ENCODE data around the gene KLHL11. TPM values are rescaled to one million over a fixed set of nuclear protein-coding genes. Genes with fewer than 3 reads are reported as not detected.

Gene KLHL11
- total RNA-seq, 1 donor from 2014 or later, result 17.4 TPM

DNA sequence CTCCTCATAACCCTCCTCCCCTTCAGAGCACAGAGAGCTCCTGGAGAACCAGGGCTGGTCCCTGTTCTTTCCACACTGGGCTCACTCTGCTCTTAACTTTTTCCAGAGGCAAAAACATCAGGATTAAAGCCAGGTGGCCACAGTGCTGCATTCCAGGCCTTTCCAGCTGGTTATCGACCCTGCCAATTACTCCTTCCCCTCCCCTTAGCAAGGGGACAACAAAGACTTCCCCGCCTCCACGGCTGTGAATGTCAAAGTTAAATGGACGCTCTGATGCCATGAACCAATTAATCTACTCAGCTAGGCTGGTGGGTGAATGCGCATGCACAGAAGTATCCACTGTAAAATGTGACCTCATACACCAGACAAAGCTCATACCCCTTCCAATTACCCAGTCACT, 30.4 kb upstream of the KLHL11 start:
- Mint-ChIP-seq H3K27ac (ENCODE audit: unreplicated experiment) (peak overlapping the region; percentile 43), H3K27me3 (ENCODE audit: unreplicated experiment) (peaks cover 9% of the 10 kb centered on the region), H3K4me1 (ENCODE audit: low read depth, unreplicated experiment) (peaks cover 3% of the 10 kb centered on the region), H3K36me3 (ENCODE audit: unreplicated experiment) (no peaks in the 10 kb centered on the region), H3K4me3 (ENCODE audit: unreplicated experiment) (no peak overlapping the region), H3K9me3 (ENCODE audit: unreplicated experiment) (peaks cover 7% of the 10 kb centered on the region)
- no peak for DNase-seq
- TF ChIP-seq, protein P1, sequence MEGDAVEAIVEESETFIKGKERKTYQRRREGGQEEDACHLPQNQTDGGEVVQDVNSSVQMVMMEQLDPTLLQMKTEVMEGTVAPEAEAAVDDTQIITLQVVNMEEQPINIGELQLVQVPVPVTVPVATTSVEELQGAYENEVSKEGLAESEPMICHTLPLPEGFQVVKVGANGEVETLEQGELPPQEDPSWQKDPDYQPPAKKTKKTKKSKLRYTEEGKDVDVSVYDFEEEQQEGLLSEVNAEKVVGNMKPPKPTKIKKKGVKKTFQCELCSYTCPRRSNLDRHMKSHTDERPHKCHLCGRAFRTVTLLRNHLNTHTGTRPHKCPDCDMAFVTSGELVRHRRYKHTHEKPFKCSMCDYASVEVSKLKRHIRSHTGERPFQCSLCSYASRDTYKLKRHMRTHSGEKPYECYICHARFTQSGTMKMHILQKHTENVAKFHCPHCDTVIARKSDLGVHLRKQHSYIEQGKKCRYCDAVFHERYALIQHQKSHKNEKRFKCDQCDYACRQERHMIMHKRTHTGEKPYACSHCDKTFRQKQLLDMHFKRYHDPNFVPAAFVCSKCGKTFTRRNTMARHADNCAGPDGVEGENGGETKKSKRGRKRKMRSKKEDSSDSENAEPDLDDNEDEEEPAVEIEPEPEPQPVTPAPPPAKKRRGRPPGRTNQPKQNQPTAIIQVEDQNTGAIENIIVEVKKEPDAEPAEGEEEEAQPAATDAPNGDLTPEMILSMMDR (IDR thresholded peaks at IDR 0.05; ENCODE audit: partially characterized antibody, unreplicated experiment), result no peak

DNA sequence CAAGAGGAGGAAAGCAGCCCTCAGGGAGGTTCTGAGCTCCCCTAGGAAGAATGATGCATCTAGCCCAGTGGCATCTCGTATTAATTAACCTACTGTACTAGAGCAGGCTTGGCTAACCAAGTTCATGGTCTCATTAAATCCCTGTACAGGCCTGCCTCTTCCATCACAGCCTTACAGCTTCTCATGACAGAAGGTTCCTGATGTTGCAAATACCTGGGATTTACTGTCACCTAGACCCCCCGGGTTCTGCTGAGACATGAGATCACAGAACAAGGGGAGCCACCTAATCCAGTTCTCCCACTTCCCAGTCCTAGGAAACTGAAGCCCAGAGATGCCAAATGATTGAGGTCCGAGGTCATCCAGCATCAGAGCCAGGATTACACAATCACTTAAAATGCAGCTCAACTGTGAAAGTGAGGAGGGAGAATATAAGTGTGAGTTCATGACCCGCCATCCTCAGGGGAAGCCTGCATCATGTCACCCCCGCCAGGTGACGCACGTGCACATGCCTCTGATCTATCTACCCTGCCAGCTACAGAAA, 29.6 kb upstream of the KLHL11 start:
- H3K36me3 Mint-ChIP-seq (ENCODE audit: unreplicated experiment), result no peaks in the 10 kb centered on the region
- H3K4me1 Mint-ChIP-seq (ENCODE audit: low read depth, unreplicated experiment), result peaks cover 3% of the 10 kb centered on the region
- TF ChIP-seq, protein P1 (IDR thresholded peaks at IDR 0.05; ENCODE audit: partially characterized antibody, unreplicated experiment), result no peak
- H3K9me3 Mint-ChIP-seq (ENCODE audit: unreplicated experiment), result peaks cover 7% of the 10 kb centered on the region
- H3K27ac Mint-ChIP-seq (ENCODE audit: unreplicated experiment), result no peak overlapping the region
- H3K4me3 Mint-ChIP-seq (ENCODE audit: unreplicated experiment), result no peak overlapping the region
- H3K27me3 Mint-ChIP-seq (ENCODE audit: unreplicated experiment), result peaks cover 9% of the 10 kb centered on the region
- no peak for DNase-seq

DNA sequence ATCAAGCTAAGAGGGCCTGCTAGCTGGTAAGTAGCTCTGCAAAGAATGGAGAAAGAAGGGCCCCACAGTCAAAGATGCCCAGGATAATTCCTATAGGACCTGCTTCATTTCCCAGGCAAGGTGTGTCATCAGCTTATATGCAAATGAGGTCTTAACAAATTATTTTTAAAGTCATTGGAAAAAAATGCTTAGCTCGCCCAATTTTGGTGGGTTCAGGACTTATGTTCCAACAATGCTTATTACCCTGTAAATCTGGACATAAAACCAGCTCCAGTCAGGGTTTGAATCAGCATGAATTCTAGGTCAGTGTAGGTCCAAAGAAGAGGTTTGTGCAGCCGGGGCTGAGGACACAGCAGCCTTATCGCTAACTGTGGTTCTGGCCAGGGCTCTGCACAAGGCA, 28.2 kb upstream of the KLHL11 start:
- Mint-ChIP-seq H3K4me3 (ENCODE audit: unreplicated experiment) (no peak overlapping the region), H3K36me3 (ENCODE audit: unreplicated experiment) (no peaks in the 10 kb centered on the region), H3K27ac (ENCODE audit: unreplicated experiment) (no peak overlapping the region), H3K27me3 (ENCODE audit: unreplicated experiment) (peaks cover 5% of the 10 kb centered on the region), H3K4me1 (ENCODE audit: low read depth, unreplicated experiment) (peaks cover 3% of the 10 kb centered on the region), H3K9me3 (ENCODE audit: unreplicated experiment) (peaks cover 7% of the 10 kb centered on the region)
- DNase-seq, result no peak
- TF ChIP-seq, protein P1 (IDR thresholded peaks at IDR 0.05; ENCODE audit: partially characterized antibody, unreplicated experiment), result no peak

DNA sequence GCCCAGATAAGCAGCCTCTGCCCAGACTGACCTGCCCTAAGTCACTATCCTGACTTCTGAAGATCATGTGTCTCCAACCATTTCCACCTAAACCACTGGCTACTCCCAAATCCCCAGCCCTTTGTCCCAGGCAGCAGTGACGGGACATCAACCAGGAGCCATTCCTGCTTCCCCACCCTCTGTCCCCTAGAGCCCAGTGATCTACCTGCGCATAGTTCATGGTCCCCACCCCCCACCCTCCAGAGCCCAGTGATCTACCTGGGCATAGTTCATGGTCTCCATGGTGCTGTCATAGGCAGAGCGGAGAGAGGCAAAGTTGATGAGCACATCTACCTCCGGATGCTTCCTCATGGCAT, 26.8 kb upstream of the KLHL11 start:
- peaks cover 5% of the 10 kb centered on the region for H3K27me3 Mint-ChIP-seq (ENCODE audit: unreplicated experiment)
- no peak overlapping the region for H3K27ac Mint-ChIP-seq (ENCODE audit: unreplicated experiment)
- no peak for DNase-seq
- H3K9me3 Mint-ChIP-seq (ENCODE audit: unreplicated experiment), result peaks cover 7% of the 10 kb centered on the region
- TF ChIP-seq, protein P1 (IDR thresholded peaks at IDR 0.05; ENCODE audit: partially characterized antibody, unreplicated experiment), result no peak
- H3K36me3 Mint-ChIP-seq (ENCODE audit: unreplicated experiment), result no peaks in the 10 kb centered on the region
- H3K4me3 Mint-ChIP-seq (ENCODE audit: unreplicated experiment), result no peak overlapping the region
- H3K4me1 Mint-ChIP-seq (ENCODE audit: low read depth, unreplicated experiment), result peaks cover 3% of the 10 kb centered on the region

DNA sequence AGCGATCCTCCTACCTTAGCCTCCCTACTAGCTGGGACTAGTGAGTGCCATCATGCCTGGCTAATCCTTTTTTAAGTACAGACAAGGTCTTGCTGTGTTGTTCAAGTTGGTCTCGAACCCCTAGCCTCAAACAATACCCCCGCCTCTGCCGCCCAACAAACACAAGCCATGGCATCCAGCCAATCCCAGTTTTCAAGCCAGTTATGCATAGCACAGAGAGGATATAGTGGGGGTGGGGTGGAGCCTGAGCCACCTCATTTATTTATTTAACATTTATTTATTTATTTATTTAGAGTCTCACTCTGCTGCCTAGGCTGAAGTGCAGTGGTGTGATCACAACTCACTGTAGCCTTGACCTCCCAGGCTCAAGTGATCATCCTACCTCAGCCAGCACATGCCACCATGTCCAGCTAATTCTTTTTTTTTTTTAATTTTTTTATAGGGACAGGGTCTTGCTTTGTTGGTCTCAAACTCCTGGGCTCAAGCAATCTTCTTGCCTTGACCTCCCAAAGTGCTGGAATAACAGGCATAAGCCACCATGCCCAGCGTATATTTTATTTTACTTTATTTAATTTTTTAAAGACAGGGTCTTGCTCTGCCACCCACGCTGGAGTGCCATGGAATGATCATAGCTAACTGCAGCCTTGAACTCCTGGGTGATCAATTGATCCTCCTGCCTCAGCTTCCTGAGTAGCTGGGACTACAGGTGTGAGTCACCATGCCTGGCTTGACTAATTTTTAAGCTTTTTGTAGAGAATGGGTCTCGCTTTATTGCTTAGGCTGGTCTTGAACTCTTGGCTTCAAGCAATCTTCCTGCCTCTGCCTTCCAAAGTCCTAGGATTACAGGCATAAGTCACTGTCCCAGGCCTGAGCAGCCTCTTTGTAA, 26.2 kb upstream of the KLHL11 start:
- H3K27me3 Mint-ChIP-seq (ENCODE audit: unreplicated experiment), result peaks cover 5% of the 10 kb centered on the region
- TF ChIP-seq, protein P1 (IDR thresholded peaks at IDR 0.05; ENCODE audit: partially characterized antibody, unreplicated experiment), result no peak
- H3K4me1 Mint-ChIP-seq (ENCODE audit: low read depth, unreplicated experiment), result peaks cover 3% of the 10 kb centered on the region
- no peak overlapping the region for H3K4me3 Mint-ChIP-seq (ENCODE audit: unreplicated experiment)
- no peak for DNase-seq
- H3K27ac Mint-ChIP-seq (ENCODE audit: unreplicated experiment), result no peak overlapping the region
- peaks cover 5% of the 10 kb centered on the region for H3K9me3 Mint-ChIP-seq (ENCODE audit: unreplicated experiment)
- no peaks in the 10 kb centered on the region for H3K36me3 Mint-ChIP-seq (ENCODE audit: unreplicated experiment)
